ENCODE results near the gene NOS2. TPM values are rescaled to one million over a fixed set of nuclear protein-coding genes. Genes with fewer than 3 reads are reported as not detected.

Gene NOS2
- total and polyA plus RNA-seq, 3 donors from 2014 or later: 0.53 to 1.4 (median 0.87) TPM

- Histone ChIP-seq H3K4me3 (no peak overlapping the region), H3K4me1 (no peaks in the 10 kb centered on the region), H3K27me3 (no peaks in the 10 kb centered on the region), H3K9me3 (no peaks in the 10 kb centered on the region), H3K27ac (no peak overlapping the region), H3K36me3 (ENCODE audit: low read depth, missing control alignments) (no peaks in the 10 kb centered on the region)
- no peak for TF ChIP-seq POLR2A (IDR thresholded peaks at IDR 0.05)
- TF ChIP-seq CTCF (IDR thresholded peaks at IDR 0.05): no peak
- no peak for DNase-seq
- WGBS, 2 donors: 81 to 86% methylated on average over 9 of the region's 9 CpGs
- intact Hi-C loops (cut with DNase I; ENCODE audit: low total_unique reads): no loop called here
Measured at GRCh38 chr17:27770877-27771276, 29.5 kb downstream of the NOS2 start.

- intact Hi-C loops (cut with DNase I; ENCODE audit: low total_unique reads): no loop called here
- no peaks in the 10 kb centered on the region for H3K9me3 ChIP-seq
- H3K4me1 ChIP-seq: no peaks in the 10 kb centered on the region
- no peak for DNase-seq
- WGBS, 2 donors: 86 to 92% methylated on average over 1 to 11 of the region's 11 CpGs
- no peak overlapping the region for H3K4me3 ChIP-seq
- TF ChIP-seq CTCF (IDR thresholded peaks at IDR 0.05) (no peak), POLR2A (IDR thresholded peaks at IDR 0.05) (no peak)
- no peaks in the 10 kb centered on the region for H3K36me3 ChIP-seq (ENCODE audit: low read depth, missing control alignments)
- H3K27ac ChIP-seq: no peak overlapping the region
- H3K27me3 ChIP-seq: no peaks in the 10 kb centered on the region
Measured at GRCh38 chr17:27768858-27769410, 31.4 kb downstream of the NOS2 start.

GRCh38 chr17:27766438-27766837 lies 33.9 kb downstream of the NOS2 start:
- intact Hi-C loops (cut with DNase I; ENCODE audit: low total_unique reads): no loop called here
- Histone ChIP-seq H3K4me3 (no peak overlapping the region), H3K27ac (no peak overlapping the region), H3K36me3 (ENCODE audit: low read depth, missing control alignments) (no peaks in the 10 kb centered on the region), H3K9me3 (no peaks in the 10 kb centered on the region), H3K4me1 (no peaks in the 10 kb centered on the region), H3K27me3 (no peaks in the 10 kb centered on the region)
- 93 to 94% methylated on average over 12 of the region's 12 CpGs for WGBS, 2 donors
- TF ChIP-seq POLR2A (IDR thresholded peaks at IDR 0.05) (no peak), CTCF (IDR thresholded peaks at IDR 0.05) (no peak)
- DNase-seq: no peak

- intact Hi-C loops (cut with DNase I; ENCODE audit: low total_unique reads): no loop called here
- DNase-seq: no peak
- Histone ChIP-seq H3K27me3 (no peaks in the 10 kb centered on the region), H3K36me3 (ENCODE audit: low read depth, missing control alignments) (no peaks in the 10 kb centered on the region), H3K9me3 (no peaks in the 10 kb centered on the region), H3K4me3 (no peak overlapping the region), H3K4me1 (no peaks in the 10 kb centered on the region), H3K27ac (no peak overlapping the region)
- TF ChIP-seq POLR2A (IDR thresholded peaks at IDR 0.05) (no peak), CTCF (IDR thresholded peaks at IDR 0.05) (no peak)
- WGBS, 2 donors: 91 to 95% methylated on average over 4 to 8 of the region's 9 CpGs
Measured at GRCh38 chr17:27765353-27765752, 35.0 kb downstream of the NOS2 start.

DNA sequence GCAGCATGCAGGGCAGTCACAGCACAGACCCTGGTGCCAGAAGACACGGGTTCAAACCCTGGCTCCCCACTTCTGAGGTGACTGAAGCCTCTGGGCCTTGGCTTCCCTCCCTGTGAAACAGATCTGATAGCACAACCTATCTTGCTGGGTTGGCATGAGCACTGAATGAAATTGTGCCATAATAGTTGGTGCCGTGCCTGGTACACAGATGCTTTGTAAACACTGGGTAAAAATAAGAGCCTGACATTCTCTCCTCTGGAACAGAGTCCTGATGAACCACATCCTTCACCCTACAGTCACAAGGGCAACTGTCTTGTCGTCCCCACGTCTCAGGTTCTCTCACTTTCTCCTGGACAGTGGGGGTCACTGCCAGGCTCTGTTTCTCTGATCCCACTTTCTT lies 35.7 kb downstream of the NOS2 start:
- Histone ChIP-seq H3K4me1 (no peaks in the 10 kb centered on the region), H3K27ac (no peak overlapping the region), H3K9me3 (no peaks in the 10 kb centered on the region), H3K27me3 (no peaks in the 10 kb centered on the region), H3K36me3 (ENCODE audit: low read depth, missing control alignments) (no peaks in the 10 kb centered on the region), H3K4me3 (no peak overlapping the region)
- intact Hi-C loops (cut with DNase I; ENCODE audit: low total_unique reads): no loop called here
- DNase-seq: no peak
- 89 to 93% methylated on average over 3 to 4 of the region's 4 CpGs for WGBS, 2 donors
- no peak for TF ChIP-seq POLR2A (IDR thresholded peaks at IDR 0.05)
- TF ChIP-seq CTCF (IDR thresholded peaks at IDR 0.05): no peak
